ENCODE measurements around the gene SEMA6B. TPM values are rescaled to one million over a fixed set of nuclear protein-coding genes. Genes with fewer than 3 reads are reported as not detected.

SEMA6B gene
- total RNA-seq, 1 experiment from 2014 or later, result 38.4 TPM

DNA sequence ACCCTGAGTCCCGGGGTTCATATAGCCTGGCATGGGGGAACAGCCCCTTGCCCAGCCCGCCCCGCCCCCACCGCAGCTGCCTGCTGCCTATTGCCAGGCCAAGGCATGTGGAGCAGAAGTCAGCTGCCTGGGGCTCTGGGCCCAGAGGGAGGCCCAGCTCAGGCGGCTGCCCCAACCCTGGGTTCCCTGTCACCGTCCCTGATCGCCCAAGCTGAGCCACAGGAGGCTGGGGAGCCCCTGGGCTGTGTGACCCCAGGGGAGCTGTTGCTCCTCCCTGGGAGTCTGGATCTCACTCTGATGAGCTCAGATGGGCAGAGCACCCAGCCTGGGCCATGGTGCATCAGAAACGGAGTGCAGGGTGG lies 42.6 kb downstream of the SEMA6B start:
- no peaks in the 10 kb centered on the region for H4K20me1 ChIP-seq (ENCODE audit: control insufficient read depth, insufficient read depth, insufficient read length)
- DNase-seq, result no peak
- H3K23ac ChIP-seq (ENCODE audit: insufficient read length, low read depth, low read length), result no peak overlapping the region
- no peaks in the 10 kb centered on the region for H3K23me2 ChIP-seq (ENCODE audit: insufficient read length, low read depth, low read length, poor library complexity, severe bottlenecking)
- H3K9ac ChIP-seq (ENCODE audit: extremely low read depth, insufficient read length, low read length), result no peak overlapping the region
- no peaks in the 10 kb centered on the region for H3K9me3 ChIP-seq (ENCODE audit: control insufficient read depth, low read depth, low read length)
- H3K79me2 ChIP-seq (ENCODE audit: insufficient read depth, low read length), result no peaks in the 10 kb centered on the region
- H3K4me3 Mint-ChIP-seq, result no peak overlapping the region
- peaks cover 3% of the 10 kb centered on the region; the same call in 1 of the 2 replicates for H3K27me3 ChIP-seq (ENCODE audit: insufficient read depth, low read length)
- H3K4me2 ChIP-seq (ENCODE audit: insufficient read depth, insufficient read length, low read length), result no peak overlapping the region
- no CpG with 5 or more reads among the region's 8 CpGs for WGBS (ENCODE audit: extremely low coverage, insufficient read length, low lambda C conversion rate)
- H2AK5ac ChIP-seq (ENCODE audit: insufficient read length, low read length), result no peak overlapping the region
- no peak overlapping the region for H2BK15ac ChIP-seq (ENCODE audit: low read depth, low read length)
- H4K91ac ChIP-seq (ENCODE audit: insufficient read length, low read depth, low read length), result no peak overlapping the region
- no peak overlapping the region for H4K5ac ChIP-seq (ENCODE audit: insufficient read length, low read depth, low read length)
- H3K27me3 Mint-ChIP-seq (ENCODE audit: low read depth), result peaks cover 73% of the 10 kb centered on the region
- H3K4ac ChIP-seq (ENCODE audit: low read depth, low read length), result no peak overlapping the region
- H3K79me1 ChIP-seq (ENCODE audit: insufficient read depth, low read depth, low read length, poor library complexity, severe bottlenecking), result no peaks in the 10 kb centered on the region
- peaks cover 3 to 7% of the 10 kb centered on the region in 2 experiments; a peak in 3 of 4 replicates for H3K4me1 Mint-ChIP-seq
- no peak overlapping the region for H2BK12ac ChIP-seq (ENCODE audit: insufficient read length, low read depth, low read length)
- 0 out of 5 replicates have a peak, but pooled peaks cover 0 to 2% of the 10 kb centered on the region in 2 experiments for H3K9me3 Mint-ChIP-seq
- no peak overlapping the region for H3T11ph ChIP-seq (ENCODE audit: low read length)
- H3K56ac ChIP-seq (ENCODE audit: insufficient read length, low read depth, low read length), result no peak overlapping the region
- no peaks in the 10 kb centered on the region for H3K4me1 ChIP-seq (ENCODE audit: insufficient read depth, low read length)
- no peak overlapping the region for H3K27ac Mint-ChIP-seq
- H4K8ac ChIP-seq (replicated peaks; ENCODE audit: insufficient read length, low read depth, low read length), result no peak overlapping the region
- no peaks in the 10 kb centered on the region for H3K36me3 Mint-ChIP-seq (ENCODE audit: insufficient read depth in 1 of 3, low read depth in 3 of 3)
- no peak overlapping the region for H3K14ac ChIP-seq (ENCODE audit: insufficient read depth, low read length)
- TF ChIP-seq, protein P1, sequence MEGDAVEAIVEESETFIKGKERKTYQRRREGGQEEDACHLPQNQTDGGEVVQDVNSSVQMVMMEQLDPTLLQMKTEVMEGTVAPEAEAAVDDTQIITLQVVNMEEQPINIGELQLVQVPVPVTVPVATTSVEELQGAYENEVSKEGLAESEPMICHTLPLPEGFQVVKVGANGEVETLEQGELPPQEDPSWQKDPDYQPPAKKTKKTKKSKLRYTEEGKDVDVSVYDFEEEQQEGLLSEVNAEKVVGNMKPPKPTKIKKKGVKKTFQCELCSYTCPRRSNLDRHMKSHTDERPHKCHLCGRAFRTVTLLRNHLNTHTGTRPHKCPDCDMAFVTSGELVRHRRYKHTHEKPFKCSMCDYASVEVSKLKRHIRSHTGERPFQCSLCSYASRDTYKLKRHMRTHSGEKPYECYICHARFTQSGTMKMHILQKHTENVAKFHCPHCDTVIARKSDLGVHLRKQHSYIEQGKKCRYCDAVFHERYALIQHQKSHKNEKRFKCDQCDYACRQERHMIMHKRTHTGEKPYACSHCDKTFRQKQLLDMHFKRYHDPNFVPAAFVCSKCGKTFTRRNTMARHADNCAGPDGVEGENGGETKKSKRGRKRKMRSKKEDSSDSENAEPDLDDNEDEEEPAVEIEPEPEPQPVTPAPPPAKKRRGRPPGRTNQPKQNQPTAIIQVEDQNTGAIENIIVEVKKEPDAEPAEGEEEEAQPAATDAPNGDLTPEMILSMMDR (conservative IDR thresholded peaks at IDR 0.05), result no peak
- no peak overlapping the region for H2AFZ ChIP-seq (ENCODE audit: low read length)
- H3K18ac ChIP-seq (ENCODE audit: insufficient read length, low read depth, low read length), result no peak overlapping the region
- no peak overlapping the region for H2BK5ac ChIP-seq (ENCODE audit: insufficient read length, low read length)
- no peak overlapping the region for H2BK20ac ChIP-seq (ENCODE audit: low read depth, low read length, poor library complexity, severe bottlenecking)
- no peak overlapping the region for H3K27ac ChIP-seq (ENCODE audit: insufficient read length, low read depth, low read length)
- no peak overlapping the region for H2BK120ac ChIP-seq (ENCODE audit: low read depth, low read length, poor library complexity, severe bottlenecking)

Data from H9 (cell line).